B cell (primary cell): ENCODE measurements around the gene HAPSTR1.

Source experiments
- CTCF ChIP-seq: fragments of 200-600 bp; IDR thresholded peaks from one replicate; pipeline ENCODE4 v1.8.0; 2022; ENCODE audit warnings: antibody characterized with exemption, mild to moderate bottlenecking
- EZH2 ChIP-seq: IDR thresholded peaks from 2 replicates; pipeline ENCODE4 v1.6.1; 2012; ENCODE audit warnings: borderline replicate concordance, low read depth, mild to moderate bottlenecking, moderate library complexity, low read length; ENCODE audit not compliant: insufficient read depth, poor library complexity, severe bottlenecking

DNA sequence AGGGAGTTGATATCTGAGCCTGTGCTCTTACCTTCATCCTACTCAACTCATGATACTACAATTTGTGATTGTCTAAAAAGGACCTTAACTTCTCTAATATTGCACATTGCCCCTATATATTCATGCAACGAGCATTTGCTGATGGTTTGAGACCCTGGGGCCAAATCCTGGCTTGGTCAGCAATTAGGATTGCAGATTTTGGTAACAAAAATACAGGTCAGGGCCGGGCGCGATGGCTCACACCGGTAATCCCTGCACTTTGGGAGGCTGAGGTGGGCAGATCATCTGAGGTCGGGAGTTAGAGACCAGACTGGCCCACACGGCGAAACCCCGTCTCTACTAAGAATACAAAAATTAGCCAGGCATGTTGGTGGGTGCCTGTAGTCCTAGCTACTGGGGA, 35.4 kb upstream of the HAPSTR1 start:
- TF ChIP-seq CTCF (no peak), EZH2 (no peak)
